Stimulated activated CD4-positive, alpha-beta T cell treated with anti-CD3 and anti-CD28 coated beads, Interleukin-15, amount 100 ng/mL, for 24 hours (primary cell): ENCODE results near the gene MYL6B.

ENCODE experiments used
- DNase-seq: peaks from one replicate; pipeline ENCODE4 v3.0.0-alpha.2; 2020

MYL6B gene

DNA sequence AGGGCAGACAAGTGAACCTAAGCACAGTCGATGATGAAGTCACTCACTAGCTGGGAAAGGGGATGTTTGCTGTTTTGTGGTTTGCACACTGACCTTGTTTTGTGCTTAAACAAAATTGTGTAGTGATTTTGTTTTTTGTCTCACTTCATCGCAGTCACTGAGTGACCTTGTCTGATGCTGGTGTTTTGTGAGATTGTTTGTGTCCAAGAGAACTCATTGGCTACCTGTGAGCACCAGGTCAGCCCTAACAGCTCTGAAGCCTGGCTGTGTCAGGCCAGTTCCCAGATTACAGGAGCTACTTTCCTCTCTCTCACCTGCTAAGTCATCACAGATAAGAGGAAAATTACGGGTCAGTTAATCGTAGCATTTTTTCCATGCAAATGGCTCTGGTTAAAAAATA lies 28.3 kb upstream of the MYL6B start:
- DNase-seq = no peak

- no peak for DNase-seq
Observed at GRCh38 chr12:56126732-56127239, 25.6 kb upstream of the MYL6B start.

GRCh38 chr12:56127485-56127887 lies 24.9 kb upstream of the MYL6B start:
- no peak for DNase-seq

GRCh38 chr12:56127888-56128669 lies 24.3 kb upstream of the MYL6B start, which contains the start of gene ESYT1:
ESYT1 (plus strand) TSS chr12:56128267; CDS start chr12:56128320, 53 bp downstream.
- DNase-seq = peak; percentile 98

DNA sequence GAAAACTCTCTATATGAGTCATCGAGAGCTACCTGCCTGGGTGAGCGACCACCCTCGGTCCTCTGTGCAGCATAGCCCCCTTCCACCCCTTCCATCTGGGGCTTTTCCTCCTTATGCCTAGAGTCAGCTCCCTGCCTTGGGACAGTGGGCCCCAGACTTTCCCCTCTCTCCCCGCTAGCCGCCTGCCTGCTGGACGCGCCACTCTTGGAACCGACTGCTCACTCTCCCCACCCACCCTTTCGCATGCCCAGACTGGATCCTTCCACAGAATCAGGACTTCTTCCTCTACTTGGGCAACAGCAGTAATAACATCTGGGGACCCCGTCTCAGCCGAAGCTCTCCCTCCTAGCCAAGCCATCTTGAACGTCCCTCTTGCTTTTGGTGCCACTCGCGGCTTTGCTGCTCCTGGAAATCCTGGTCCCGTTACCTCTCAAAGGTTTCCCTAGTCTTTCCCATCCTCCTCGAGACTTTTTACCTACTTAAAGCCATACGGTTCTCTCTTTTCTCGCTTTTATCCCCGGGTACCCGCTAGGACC lies 23.6 kb upstream of the MYL6B start:
- peak; percentile 38 for DNase-seq

- peak; percentile 81 for DNase-seq
Observed at GRCh38 chr12:56129206-56129941, 23.0 kb upstream of the MYL6B start.

DNA sequence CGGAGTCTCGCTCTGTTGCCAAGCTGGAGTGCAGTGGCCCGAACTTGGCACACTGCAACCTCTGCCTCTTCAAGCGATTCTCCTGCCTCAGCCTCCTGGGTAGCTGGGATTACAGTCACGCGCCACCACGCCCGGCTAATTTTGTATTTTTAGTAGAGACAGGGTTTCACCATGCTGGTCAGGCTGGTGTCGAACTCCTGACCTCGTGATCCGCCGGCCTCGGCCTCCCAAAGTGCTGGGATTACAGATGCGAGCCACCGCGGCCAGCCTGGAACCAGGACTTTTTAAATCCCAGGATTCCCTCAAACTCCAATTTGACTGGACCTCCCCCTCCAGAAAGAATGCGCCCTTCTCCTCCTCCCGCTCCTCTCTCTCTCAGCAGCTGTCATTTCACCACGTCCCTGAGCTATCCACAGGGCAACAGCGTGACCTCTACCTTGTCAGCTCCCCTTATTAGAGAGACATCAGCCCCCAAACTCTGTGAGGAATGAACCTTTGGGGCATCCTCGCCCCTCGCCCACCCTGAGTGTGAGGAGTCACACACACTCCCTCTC lies 22.4 kb upstream of the MYL6B start:
- no peak for DNase-seq

- DNase-seq = no peak
Observed at GRCh38 chr12:56130876-56131275, 21.5 kb upstream of the MYL6B start.

DNA sequence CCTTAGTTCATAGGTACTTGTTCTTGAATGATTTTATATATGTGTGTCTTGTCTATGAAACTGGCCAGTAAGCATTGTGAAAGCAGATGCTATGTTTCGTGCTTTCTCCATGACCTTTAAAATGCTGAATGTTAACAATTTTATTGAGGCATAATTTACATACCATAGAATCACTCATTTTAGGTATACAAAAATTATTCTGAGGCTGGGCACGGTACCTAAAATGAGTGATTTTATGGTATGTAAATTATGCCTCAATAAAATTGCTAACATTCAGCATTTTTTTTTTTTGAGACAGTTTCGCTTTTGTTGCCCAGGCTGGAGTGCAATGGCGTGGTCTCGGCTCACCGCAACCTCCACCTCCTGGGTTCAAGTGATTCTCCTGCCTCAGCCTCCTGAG lies 17.5 kb upstream of the MYL6B start:
- DNase-seq = no peak

- no peak for DNase-seq
Observed at GRCh38 chr12:56137853-56138571, 14.4 kb upstream of the MYL6B start.

DNA sequence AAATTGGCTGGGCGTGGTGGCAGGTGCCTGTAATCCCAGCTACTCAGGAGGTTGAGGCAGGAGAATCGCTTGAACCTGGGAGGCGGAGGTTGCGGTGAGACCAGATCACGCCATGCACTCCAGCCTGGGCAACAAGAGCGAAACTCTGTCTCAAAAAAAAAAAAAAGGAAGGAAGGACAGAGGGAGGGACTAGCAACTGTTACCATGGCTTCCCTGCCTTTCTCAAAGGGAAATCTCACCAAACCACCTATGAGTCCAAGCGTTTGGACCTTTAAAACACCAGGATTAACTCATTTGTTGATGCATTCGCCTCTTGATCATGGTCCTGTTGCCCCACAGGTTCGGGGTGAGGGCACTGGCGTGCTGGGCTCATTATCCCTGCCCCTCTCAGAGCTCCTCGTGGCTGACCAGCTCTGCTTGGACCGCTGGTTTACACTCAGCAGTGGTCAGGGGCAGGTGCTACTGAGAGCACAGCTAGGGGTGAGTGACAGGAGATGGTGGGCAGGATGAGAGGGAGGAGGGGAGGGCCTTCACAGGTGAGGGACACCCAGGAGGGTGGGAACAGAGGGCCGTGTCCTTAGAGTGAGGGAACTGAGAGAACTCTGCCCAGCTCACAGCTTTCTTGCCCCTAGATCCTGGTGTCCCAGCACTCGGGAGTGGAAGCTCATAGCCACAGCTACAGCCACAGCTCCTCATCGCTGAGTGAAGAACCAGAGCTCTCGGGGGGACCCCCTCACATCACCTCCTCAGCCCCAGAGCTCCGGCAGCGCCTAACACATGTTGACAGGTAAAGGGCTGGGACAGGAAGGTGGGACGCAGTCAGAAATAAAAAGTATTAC lies 10.2 kb upstream of the MYL6B start:
- no peak for DNase-seq

DNA sequence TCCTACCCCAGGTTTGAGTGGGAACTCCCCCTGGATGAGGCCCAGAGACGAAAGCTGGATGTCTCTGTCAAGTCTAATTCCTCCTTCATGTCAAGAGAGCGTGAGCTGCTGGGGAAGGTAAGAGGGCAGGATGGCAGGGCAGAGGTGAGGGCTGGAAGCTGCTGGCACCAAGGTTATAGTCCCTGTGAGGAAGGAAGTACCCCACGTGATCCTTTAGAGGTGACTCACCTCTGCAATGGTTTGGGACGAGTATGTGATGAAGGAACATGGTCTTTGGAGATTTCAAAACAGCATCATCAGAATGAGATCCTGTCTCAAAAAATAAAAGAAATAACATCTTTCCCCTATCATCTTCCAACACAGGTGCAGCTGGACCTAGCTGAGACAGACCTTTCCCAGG lies 9.2 kb upstream of the MYL6B start:
- DNase-seq = no peak

DNA sequence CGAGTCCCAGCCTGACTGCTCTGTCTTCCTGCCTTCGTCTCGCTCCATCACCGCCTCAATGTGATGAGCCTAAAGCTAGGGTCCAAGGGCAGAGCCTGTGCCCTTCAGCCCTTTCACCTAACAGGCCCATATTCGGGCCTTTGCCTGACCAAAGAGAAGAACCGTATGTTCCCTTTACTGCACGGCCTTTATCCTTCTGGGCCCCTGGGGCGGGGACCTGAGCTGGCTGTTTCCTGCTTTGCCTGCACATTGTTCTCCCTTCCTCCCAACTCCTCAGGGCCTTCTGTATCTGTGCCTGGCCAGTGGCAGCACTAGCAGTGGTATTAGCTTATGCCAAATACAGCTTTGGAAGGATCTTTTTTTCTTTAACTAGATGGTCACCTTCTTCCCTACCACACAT lies 8.5 kb upstream of the MYL6B start:
- DNase-seq = no peak

DNA sequence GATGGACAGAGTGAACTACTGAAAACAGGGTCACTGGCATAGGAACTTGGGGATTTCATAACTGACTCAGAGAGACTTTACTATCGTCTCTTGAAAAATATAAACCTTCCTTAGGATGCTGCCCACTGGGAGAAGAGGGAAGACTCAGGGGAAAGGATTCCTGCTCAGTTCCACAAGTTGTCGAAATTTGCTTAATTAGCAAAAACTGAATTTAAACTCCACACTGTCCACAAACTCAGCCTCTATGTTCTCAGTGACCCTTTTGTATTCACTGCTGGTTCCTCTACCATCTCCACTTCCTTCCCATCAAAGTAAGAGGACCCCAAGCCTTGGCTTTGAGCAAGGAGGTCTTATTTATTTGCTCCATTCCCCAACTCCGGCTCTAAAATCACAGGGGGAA lies 7.2 kb upstream of the MYL6B start:
- no peak for DNase-seq

DNA sequence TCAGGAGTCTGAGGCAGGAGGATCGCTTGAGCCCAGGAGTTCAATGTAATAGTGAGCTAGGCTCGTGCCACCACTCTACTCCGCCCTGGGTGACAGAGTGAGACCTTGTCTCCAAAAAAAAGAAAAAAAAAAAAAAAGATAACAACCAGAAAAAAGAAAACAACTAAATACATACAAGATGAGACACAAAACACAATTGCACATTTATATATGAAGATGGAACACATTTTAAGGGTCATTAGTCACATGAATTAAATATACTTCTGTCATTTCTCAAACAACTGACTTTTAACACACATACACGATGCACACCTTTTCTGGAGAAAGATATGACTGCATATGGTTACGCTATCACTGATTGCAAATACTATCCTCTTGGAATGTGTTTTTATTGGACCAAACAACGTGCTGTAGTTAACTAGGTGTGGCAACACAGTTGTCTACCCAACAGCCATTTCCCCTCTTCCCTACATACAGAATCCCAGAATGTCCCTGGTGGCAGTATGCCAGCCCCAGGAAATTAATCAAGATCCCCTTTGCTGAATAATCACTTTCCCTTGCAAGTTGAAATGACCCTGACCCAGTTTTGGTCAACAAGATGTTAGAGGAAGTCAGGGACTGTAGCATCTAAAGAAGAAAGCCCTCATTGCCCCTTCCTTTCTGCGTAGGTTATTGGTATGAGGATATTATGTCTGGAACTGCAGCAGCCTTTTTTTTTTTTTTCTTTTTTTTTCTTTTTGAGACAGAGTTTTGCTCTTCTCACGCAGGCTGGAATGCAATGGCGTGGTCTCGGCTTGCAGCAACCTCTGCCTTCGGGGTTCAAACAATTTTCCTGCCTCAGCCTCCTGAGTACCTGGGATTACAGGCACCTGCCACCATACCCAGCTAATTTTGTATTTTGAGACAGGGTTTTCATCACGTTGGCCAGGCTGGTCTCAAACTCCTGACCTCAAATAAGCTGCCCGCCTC lies 5.6 kb upstream of the MYL6B start:
- DNase-seq = no peak

DNA sequence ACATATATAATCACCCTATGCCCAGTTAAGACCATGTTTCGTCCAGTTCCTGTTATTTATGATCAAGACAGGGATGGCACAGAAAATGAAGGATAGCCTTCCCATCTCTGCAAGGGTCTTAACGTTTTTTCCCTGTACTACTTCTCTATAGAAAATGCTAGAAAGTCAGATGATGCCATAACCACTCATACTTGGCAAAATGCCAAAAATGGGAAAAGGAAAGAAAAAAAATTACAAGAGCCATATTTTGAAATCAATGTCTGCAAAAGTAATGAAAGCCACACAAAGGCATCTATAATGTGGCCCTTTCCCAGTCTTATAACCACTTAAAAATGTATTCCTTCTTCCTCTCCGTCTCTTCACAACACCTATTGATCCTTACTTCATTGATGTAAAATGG lies 1.8 kb upstream of the MYL6B start:
- DNase-seq = no peak

- peak; percentile 80 for DNase-seq
Observed at GRCh38 chr12:56151672-56152131, 685 bp upstream of the MYL6B start.

- no peak for DNase-seq
Observed at GRCh38 chr12:56152756-56153677, 630 bp downstream of the MYL6B start.

DNA sequence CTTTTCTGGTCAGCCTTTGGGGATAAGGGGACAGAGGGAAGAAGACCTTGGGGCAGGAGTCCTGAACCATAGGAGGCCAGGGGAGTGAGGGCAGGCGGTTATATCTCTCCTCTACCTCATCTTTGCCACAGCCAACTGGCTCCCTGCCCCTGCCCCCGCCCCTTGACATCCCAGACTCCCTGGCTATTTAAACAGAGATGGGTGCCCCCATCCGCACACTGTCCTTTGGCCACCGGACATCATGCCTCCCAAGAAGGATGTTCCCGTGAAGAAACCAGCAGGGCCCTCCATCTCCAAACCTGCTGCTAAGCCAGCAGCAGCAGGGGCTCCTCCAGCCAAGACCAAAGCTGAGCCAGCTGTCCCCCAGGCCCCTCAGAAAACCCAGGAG lies 1.3 kb downstream of the MYL6B start:
- no peak for DNase-seq
